Smooth muscle cell (in vitro differentiated cells): ENCODE results near the gene IDH3G. TPM values are rescaled to one million over a fixed set of nuclear protein-coding genes. Genes with fewer than 3 reads are reported as not detected.

Experiments
- DNase-seq: peaks from one replicate; lab custom pipeline; 2025; ENCODE audit not compliant: unreplicated experiment; lab: John Stamatoyannopoulos, UW
- H2AFZ ChIP-seq: fragments of 200-600 bp; sonication (generic); 2 replicates; pipeline ENCODE4 v1.6.0; 2016; ENCODE audit warnings: antibody characterized with exemption, low read depth, mild to moderate bottlenecking
- H3F3A ChIP-seq: fragments of 200-600 bp; sonication (generic); 2 replicates; pipeline ENCODE4 v1.6.0; 2017; ENCODE audit warnings: antibody characterized with exemption, low read depth
- H3K27ac ChIP-seq: fragments of 200-600 bp; sonication (generic); 2 replicates; pipeline ENCODE4 v1.5.1; 2016; ENCODE audit warnings: low read depth, mild to moderate bottlenecking
- H3K27me3 ChIP-seq: fragments of 200-600 bp; sonication (generic); 2 replicates; pipeline ENCODE4 v1.6.1; 2016; ENCODE audit warnings: low read depth, mild to moderate bottlenecking
- H3K36me3 ChIP-seq: fragments of 200-600 bp; sonication (generic); 2 replicates; pipeline ENCODE4 v1.5.1; 2016; ENCODE audit warnings: low read depth
- H3K4me1 ChIP-seq: fragments of 200-600 bp; sonication (generic); 2 replicates; pipeline ENCODE4 v1.5.1; 2016; ENCODE audit warnings: low read depth
- H3K4me2 ChIP-seq: fragments of 200-600 bp; sonication (generic); 2 replicates; pipeline ENCODE4 v1.6.0; 2016; ENCODE audit warnings: mild to moderate bottlenecking
- H3K4me3 ChIP-seq: fragments of 200-600 bp; sonication (generic); 2 replicates; pipeline ENCODE4 v1.5.1; 2016; ENCODE audit warnings: mild to moderate bottlenecking
- H3K79me2 ChIP-seq: fragments of 200-600 bp; sonication (generic); 2 replicates; pipeline ENCODE4 v1.6.0; 2016; ENCODE audit warnings: low read depth, mild to moderate bottlenecking
- H3K9ac ChIP-seq: fragments of 200-600 bp; sonication (generic); 2 replicates; pipeline ENCODE4 v1.6.0; 2016; ENCODE audit warnings: low read depth
- H3K9me3 ChIP-seq: fragments of 200-600 bp; sonication (generic); replicated peaks from 2 replicates; pipeline ENCODE4 v1.5.1; 2016; ENCODE audit warnings: low read depth
- H4K20me1 ChIP-seq: fragments of 200-600 bp; sonication (generic); 2 replicates; pipeline ENCODE4 v1.6.0; 2016; ENCODE audit warnings: low read depth
- WGBS: methylation state at CpG from one replicate; pipeline ENCODE4 v1.1.7; 2016; ENCODE audit warnings: low lambda C conversion rate; 5-methylcytosine and 5-hydroxymethylcytosine counted together
- polyA plus RNA-seq: library from polyadenylated mRNA; unstranded; fragments of >200 nt; fragmentation: Nextera tagmentation; extraction: Ambion mirVana; gene quantifications from 2 replicates; pipeline ENCODE4 v1.2.1, GENCODE V29; 2016
- total RNA-seq: library from RNA; depleted of rRNA; stranded (reverse); fragments of >200 nt; gene quantifications from 2 replicates; pipeline ENCODE4 v1.2.3, GENCODE V29; 2014
- TF ChIP-seq, protein P1 (sequence below): fragments of 200-600 bp; sonication (generic); IDR thresholded peaks from 2 replicates; pipeline ENCODE4 v1.5.1; 2017; ENCODE audit warnings: borderline replicate concordance, mild to moderate bottlenecking, antibody characterized with exemption; ENCODE audit not compliant: insufficient read depth, poor library complexity, severe bottlenecking

IDH3G gene
- total and polyA plus RNA-seq, 2 experiments from 2014 or later = 86.0 to 88.9 TPM

DNA sequence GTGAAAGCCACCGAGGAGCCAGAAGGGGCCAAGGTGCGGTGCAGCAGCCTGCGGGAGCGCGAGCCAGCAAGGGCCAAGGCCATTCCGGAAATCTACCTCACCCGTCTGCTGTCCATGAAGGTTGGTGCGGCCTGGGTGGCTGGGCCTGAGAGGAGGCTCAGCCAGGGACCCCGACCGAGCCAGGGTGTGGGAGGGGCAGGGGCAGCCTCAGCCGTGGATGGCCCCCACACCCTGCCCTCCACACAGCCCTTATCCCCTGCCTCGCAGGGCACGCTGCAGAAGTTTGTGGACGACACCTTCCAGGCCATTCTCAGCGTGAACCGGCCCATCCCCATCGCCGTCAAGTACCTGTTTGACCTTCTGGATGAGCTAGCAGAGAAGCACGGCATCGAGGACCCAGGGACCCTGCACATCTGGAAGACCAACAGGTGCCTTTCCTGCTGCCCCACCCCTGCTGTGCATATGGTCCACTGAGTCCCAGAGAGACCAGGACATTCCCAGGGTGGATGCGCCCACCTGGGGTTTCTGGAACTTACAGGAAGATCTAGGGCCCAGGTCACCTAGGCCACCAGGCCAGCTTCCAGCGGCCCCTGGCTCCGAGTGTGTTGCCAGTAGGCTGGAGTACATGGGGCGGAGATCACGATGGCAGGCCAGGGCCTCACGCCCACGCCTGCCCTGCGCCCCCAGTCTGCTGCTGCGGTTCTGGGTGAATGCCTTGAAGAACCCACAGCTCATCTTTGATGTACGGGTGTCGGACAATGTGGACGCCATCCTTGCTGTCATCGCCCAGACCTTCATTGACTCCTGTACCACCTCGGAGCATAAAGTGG lies 16.7 kb downstream of the IDH3G start:
- TF ChIP-seq, protein P1, sequence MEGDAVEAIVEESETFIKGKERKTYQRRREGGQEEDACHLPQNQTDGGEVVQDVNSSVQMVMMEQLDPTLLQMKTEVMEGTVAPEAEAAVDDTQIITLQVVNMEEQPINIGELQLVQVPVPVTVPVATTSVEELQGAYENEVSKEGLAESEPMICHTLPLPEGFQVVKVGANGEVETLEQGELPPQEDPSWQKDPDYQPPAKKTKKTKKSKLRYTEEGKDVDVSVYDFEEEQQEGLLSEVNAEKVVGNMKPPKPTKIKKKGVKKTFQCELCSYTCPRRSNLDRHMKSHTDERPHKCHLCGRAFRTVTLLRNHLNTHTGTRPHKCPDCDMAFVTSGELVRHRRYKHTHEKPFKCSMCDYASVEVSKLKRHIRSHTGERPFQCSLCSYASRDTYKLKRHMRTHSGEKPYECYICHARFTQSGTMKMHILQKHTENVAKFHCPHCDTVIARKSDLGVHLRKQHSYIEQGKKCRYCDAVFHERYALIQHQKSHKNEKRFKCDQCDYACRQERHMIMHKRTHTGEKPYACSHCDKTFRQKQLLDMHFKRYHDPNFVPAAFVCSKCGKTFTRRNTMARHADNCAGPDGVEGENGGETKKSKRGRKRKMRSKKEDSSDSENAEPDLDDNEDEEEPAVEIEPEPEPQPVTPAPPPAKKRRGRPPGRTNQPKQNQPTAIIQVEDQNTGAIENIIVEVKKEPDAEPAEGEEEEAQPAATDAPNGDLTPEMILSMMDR = no peak
- no peak overlapping the region for H3K4me2 ChIP-seq
- no peaks in the 10 kb centered on the region for H3K79me2 ChIP-seq
- H2AFZ ChIP-seq = no peak overlapping the region
- no peak for DNase-seq
- H3K27ac ChIP-seq = no peak overlapping the region
- no peak overlapping the region for H3K4me3 ChIP-seq
- no peaks in the 10 kb centered on the region for H3F3A ChIP-seq
- H3K9ac ChIP-seq = no peak overlapping the region
- H4K20me1 ChIP-seq = no peaks in the 10 kb centered on the region
- no peaks in the 10 kb centered on the region for H3K36me3 ChIP-seq
- H3K4me1 ChIP-seq = no peaks in the 10 kb centered on the region
- no peaks in the 10 kb centered on the region for H3K9me3 ChIP-seq
- WGBS = 93% methylated on average over 34 of the region's 34 CpGs
- no peaks in the 10 kb centered on the region for H3K27me3 ChIP-seq

DNA sequence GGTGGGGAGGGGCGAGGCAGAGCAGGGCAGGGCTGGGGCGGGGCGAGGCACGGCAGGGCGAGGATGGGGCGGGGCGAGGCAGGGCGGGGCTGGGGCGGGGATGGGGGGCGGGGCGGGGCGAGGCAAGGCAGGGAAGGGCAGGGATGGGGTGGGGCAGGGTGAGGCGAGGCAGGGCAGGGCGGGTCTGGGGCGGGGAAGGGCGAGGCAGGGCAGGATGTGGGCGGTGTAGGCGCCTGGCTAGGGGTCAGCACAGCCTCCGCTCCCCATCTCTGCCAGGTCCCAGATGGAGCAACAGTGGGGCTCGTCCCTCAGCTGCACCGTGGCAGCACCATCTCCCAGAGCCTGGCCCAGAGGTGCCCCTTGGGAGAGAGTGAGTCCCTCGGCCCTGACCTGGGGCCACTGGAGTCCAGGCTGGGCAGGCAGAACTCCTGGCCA lies 17.5 kb downstream of the IDH3G start:
- Histone ChIP-seq H2AFZ (no peak overlapping the region), H3K9ac (no peak overlapping the region), H3K27ac (no peak overlapping the region), H3K36me3 (no peaks in the 10 kb centered on the region), H3K9me3 (no peaks in the 10 kb centered on the region), H4K20me1 (no peaks in the 10 kb centered on the region), H3F3A (no peaks in the 10 kb centered on the region), H3K79me2 (no peaks in the 10 kb centered on the region), H3K4me1 (no peaks in the 10 kb centered on the region), H3K4me3 (no peak overlapping the region), H3K4me2 (no peak overlapping the region), H3K27me3 (no peaks in the 10 kb centered on the region)
- TF ChIP-seq, protein P1 = no peak
- DNase-seq = no peak
- WGBS = 100% methylated on average over 3 of the region's 22 CpGs

DNA sequence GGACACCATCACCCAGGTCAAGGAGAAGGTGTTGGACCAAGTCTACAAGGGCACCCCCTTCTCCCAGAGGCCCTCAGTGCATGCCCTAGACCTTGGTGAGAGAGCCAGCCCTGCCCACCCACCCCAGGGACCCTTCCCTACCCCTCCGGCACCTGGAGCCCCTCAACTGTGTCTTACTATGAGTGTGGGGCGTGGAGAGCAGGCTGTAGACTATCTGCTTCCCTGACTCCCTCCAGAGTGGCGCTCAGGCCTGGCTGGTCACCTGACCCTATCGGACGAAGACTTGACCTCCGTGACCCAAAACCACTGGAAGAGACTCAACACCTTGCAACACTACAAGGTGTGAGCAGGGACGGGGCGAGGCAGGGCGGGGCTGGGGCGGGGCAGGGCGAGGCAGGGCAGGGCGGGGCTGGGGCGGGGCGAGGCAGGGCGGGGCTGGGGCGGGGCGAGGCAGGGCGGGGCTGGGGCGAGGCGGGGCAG lies 18.0 kb downstream of the IDH3G start:
- no peak for DNase-seq
- 90% methylated on average over 14 of the region's 20 CpGs for WGBS
- Histone ChIP-seq H3K4me3 (no peak overlapping the region), H2AFZ (no peak overlapping the region), H3K4me2 (no peak overlapping the region), H3K79me2 (no peaks in the 10 kb centered on the region), H3K27ac (no peak overlapping the region), H4K20me1 (no peaks in the 10 kb centered on the region), H3F3A (no peaks in the 10 kb centered on the region), H3K4me1 (no peaks in the 10 kb centered on the region), H3K27me3 (no peaks in the 10 kb centered on the region), H3K36me3 (no peaks in the 10 kb centered on the region), H3K9ac (no peak overlapping the region), H3K9me3 (no peaks in the 10 kb centered on the region)
- TF ChIP-seq, protein P1 = no peak
